HepG2 (cell line): ENCODE data around the gene PCDHB8. TPM values are rescaled to one million over a fixed set of nuclear protein-coding genes. Genes with fewer than 3 reads are reported as not detected.
"Not testable (repeated sequence)": the region's sequence is repeated elsewhere in the genome, so short reads cannot be mapped to it uniquely, and the experiment has no call there.

Source experiments
- ATAC-seq: fragments of 200-7000 bp; cut with Tn5 transposase; 3 replicates; pipeline ENCODE4 v1.9.1; 2020; ENCODE audit warnings: mild to moderate bottlenecking, moderate library complexity
- BruUV-seq: library from RNA; stranded (reverse); fragments of 400-500 nt; replicated peaks from 2 replicates; lab custom pipeline; 2021; lab: Mats Ljungman, UMichigan
- CTCF ChIA-PET: fragments of 300-600 bp; formaldehyde crosslinking; extraction: SDS; loops from one replicate; lab custom pipeline; 2021; ENCODE audit warnings: low total read pairs, inconsistent platforms, low intra/inter-chr PET ratio; lab: Yijun Ruan, JAX
- POLR2A ChIA-PET: fragments of 350-600 bp; sonication (Branson Sonifier 250); formaldehyde crosslinking; loops from one replicate; lab custom pipeline; 2020; ENCODE audit warnings: antibody characterized with exemption, inconsistent platforms; lab: Yijun Ruan, JAX
- DNase-seq: peaks from one replicate; pipeline ENCODE4 v3.0.0-alpha.2; 2015; ENCODE audit warnings: low spot score
- FAIRE-seq: peaks from 3 replicates; lab custom pipeline; 2011; peaks lifted over from hg19 to GRCh38; lab: Jason Lieb, UNC
- H2AFZ ChIP-seq: one replicate; pipeline ENCODE4 v1.6.1; 2011; ENCODE audit warnings: low read length, inconsistent platforms
- H3K27ac ChIP-seq: fragments of 300-600 bp; 3 replicates; pipeline ENCODE4 v1.8.0; 2011; ENCODE audit warnings: mixed run types, mild to moderate bottlenecking, mixed read lengths, low read length, inconsistent platforms; ENCODE audit not compliant: insufficient read depth; ENCODE audit errors: extremely low read length
- H3K27me3 ChIP-seq, 2 experiments: fragments of 200-600 bp in 1 of 2; 2 replicates in 1 of 2; 3 replicates in 1 of 2; pipeline versions ENCODE4 v1.6.0 to v1.8.0; 2011; ENCODE audit warnings: low read length in 2 of 2, mild to moderate bottlenecking in 2 of 2, moderate library complexity in 2 of 2, inconsistent platforms in 1 of 2; ENCODE audit not compliant: insufficient read depth in 2 of 2, control insufficient read depth in 1 of 2
- H3K36me3 ChIP-seq, 2 experiments: fragments of 200-600 bp in 1 of 2; replicated peaks in 1 of 2; 2 replicates in 1 of 2; 3 replicates in 1 of 2; pipeline versions ENCODE4 v1.5.1 to v1.8.0; 2011; ENCODE audit warnings: low read length in 2 of 2, inconsistent platforms in 1 of 2; ENCODE audit not compliant: insufficient read depth in 2 of 2, control insufficient read depth in 1 of 2
- H3K4me1 ChIP-seq: 2 replicates; pipeline ENCODE4 v1.5.1; 2012; ENCODE audit warnings: low read length, inconsistent platforms; ENCODE audit not compliant: insufficient read depth
- H3K4me2 ChIP-seq: 2 replicates; pipeline ENCODE4 v1.6.0; 2011; ENCODE audit warnings: low read depth, low read length, inconsistent platforms
- H3K4me3 ChIP-seq, 3 experiments: fragments of 200-600 bp in 1 of 3; sonication (generic), shearing (Covaris generic) in 1 of 3; replicated peaks in 1 of 3; 2 replicates each; pipeline ENCODE4 v1.5.1; 2011 to 2016; ENCODE audit warnings: low read length in 3 of 3, inconsistent platforms in 2 of 3, low read depth in 2 of 3, mild to moderate bottlenecking in 2 of 3, control low read depth in 1 of 3, mixed read lengths in 1 of 3; ENCODE audit not compliant: insufficient read depth in 1 of 3
- H3K79me2 ChIP-seq: one replicate; pipeline ENCODE4 v1.6.1; 2011; ENCODE audit warnings: low read length, inconsistent platforms; ENCODE audit not compliant: insufficient read depth
- H3K9ac ChIP-seq: 2 replicates; pipeline ENCODE4 v1.6.0; 2011; ENCODE audit warnings: mild to moderate bottlenecking, low read depth, low read length, inconsistent platforms; ENCODE audit not compliant: insufficient read depth
- H3K9me3 ChIP-seq: 2 replicates; pipeline ENCODE4 v1.5.1; 2012; ENCODE audit warnings: mild to moderate bottlenecking, low read length
- H4K20me1 ChIP-seq: 2 replicates; pipeline ENCODE4 v1.6.0; 2011; ENCODE audit warnings: inconsistent platforms, mild to moderate bottlenecking, low read length, moderate library complexity; ENCODE audit not compliant: insufficient read depth
- STAG1 ChIP-seq: sonication (generic); formaldehyde crosslinking; IDR thresholded peaks from 2 replicates; pipeline ENCODE4 v1.4.0; 2020; ENCODE audit warnings: missing genetic modification reagents
- WGBS: methylation state at CpG from one replicate; pipeline ENCODE4 v1.1.6; 2017; ENCODE audit warnings: low lambda C conversion rate; 5-methylcytosine and 5-hydroxymethylcytosine counted together
- in situ Hi-C: cut with HindIII; loops from 2 replicates; pipeline ENCODE4 v1.10.0; 2017; ENCODE audit warnings: low pct_unique_long_range_greater_than_20kb; ENCODE audit not compliant: extremely low pct_ligation_motif_present
- intact Hi-C: fragments of 100-400 bp; cut with micrococcal nuclease; formaldehyde crosslinking; loops from one replicate; pipeline ENCODE4 v1.10.0; 2022; ENCODE audit not compliant: unreplicated experiment
- polyA plus RNA-seq, 8 experiments: library from polyadenylated mRNA; depleted of rRNA in 3 of 8; stranded (reverse) in 7 of 8; unstranded in 1 of 8; fragments of >200 nt; fragmentation: Illumina TruSeq in 4 of 8; extraction: Trizol in 4 of 8; gene quantifications; 2 replicates each; pipeline versions ENCODE4 v1.2.1 to v1.2.3, GENCODE V29; 2011 to 2016; ENCODE audit warnings: low read depth in 4 of 8, missing spikeins in 1 of 8, mixed read lengths in 1 of 8; ENCODE audit not compliant: insufficient read depth in 1 of 8
- total RNA-seq, 5 experiments: library from RNA; depleted of rRNA; stranded (reverse); fragments of >200 nt; fragmentation: Illumina TruSeq; extraction: Trizol; gene quantifications; 2 replicates each; pipeline ENCODE4 v1.2.3, GENCODE V29; 2016; ENCODE audit warnings: low read depth in 1 of 5
- TF ChIP-seq, protein P1 (sequence below): sonication (generic); formaldehyde crosslinking; IDR thresholded peaks from 2 replicates; pipeline ENCODE4 v1.5.0; 2020; ENCODE audit warnings: mild to moderate bottlenecking, missing genetic modification reagents, moderate library complexity
- TF ChIP-seq, protein P2 (sequence below): IDR thresholded peaks from 2 replicates; pipeline ENCODE4 v1.6.1; 2012; ENCODE audit warnings: low read depth, low read length, improper control_type of control experiment
- TF ChIP-seq, protein P3 (sequence below): sonication (generic); formaldehyde crosslinking; IDR thresholded peaks from 2 replicates; pipeline ENCODE4 v1.8.0; 2022; ENCODE audit warnings: missing genetic modification reagents, mild to moderate bottlenecking, inconsistent platforms, borderline replicate concordance

PCDHB8 gene
- total and polyA plus RNA-seq, 2 of the 13 experiments (the other 11 are each of a cell fraction or from before 2014, with no cell fraction given), result 0.26 to 0.82 TPM

DNA sequence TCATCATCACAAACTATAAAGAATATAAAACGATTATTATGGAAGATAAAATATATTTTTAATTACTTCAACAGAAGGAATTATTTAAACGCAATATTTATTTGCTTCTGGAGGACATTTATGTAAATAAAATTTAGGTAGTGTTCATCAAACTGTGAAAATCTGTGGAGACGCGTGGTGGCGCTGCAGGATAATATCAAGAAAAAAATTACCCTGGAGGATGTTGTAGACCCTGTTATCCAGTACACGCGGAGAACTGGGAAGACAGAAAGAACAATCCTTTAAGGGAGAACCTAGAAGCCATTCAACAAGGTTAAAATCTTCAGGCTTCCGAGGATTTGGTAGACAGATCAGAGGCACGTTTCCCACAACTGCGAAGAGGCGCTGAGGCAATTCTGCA lies 30.9 kb downstream of the PCDHB8 start, which contains the start of gene PCDHB12:
TSS of gene PCDHB12 (plus strand) at position 242 of the 400 bp plus-strand sequence. CDS start 189 bp downstream, outside the sequence.
- ATAC-seq (peak; percentile 37; the same call in 2 of the 3 replicates), DNase-seq (peak; percentile 12), FAIRE-seq (no peak)
- no TSS peak for BruUV-seq
- Histone ChIP-seq H3K9me3 (no peaks in the 10 kb centered on the region), H3K27ac (no peak within 1 kb of the TSS), H3K4me1 (peaks cover 9% of the 10 kb centered on the region; the same call in 1 of the 2 replicates), H2AFZ (no peak within 1 kb of the TSS), H4K20me1 (no peaks in the 10 kb centered on the region), H3K4me2 (peak within 1 kb of the TSS; percentile 51), H3K79me2 (no peaks in the 10 kb centered on the region), H3K27me3 (no peaks in the 10 kb centered on the region), H3K9ac (no peak within 1 kb of the TSS), H3K4me3 (no peak within 1 kb of the TSS), H3K36me3 (no peaks in the 10 kb centered on the region)
- CTCF ChIA-PET, result interaction anchor here (1.1 to 1.3 kb wide), 2 partner anchors 349 to 356 kb away, joined by 3 to 4 read pairs; no protein-coding TSS in a partner anchor
- TF ChIP-seq, protein P1, sequence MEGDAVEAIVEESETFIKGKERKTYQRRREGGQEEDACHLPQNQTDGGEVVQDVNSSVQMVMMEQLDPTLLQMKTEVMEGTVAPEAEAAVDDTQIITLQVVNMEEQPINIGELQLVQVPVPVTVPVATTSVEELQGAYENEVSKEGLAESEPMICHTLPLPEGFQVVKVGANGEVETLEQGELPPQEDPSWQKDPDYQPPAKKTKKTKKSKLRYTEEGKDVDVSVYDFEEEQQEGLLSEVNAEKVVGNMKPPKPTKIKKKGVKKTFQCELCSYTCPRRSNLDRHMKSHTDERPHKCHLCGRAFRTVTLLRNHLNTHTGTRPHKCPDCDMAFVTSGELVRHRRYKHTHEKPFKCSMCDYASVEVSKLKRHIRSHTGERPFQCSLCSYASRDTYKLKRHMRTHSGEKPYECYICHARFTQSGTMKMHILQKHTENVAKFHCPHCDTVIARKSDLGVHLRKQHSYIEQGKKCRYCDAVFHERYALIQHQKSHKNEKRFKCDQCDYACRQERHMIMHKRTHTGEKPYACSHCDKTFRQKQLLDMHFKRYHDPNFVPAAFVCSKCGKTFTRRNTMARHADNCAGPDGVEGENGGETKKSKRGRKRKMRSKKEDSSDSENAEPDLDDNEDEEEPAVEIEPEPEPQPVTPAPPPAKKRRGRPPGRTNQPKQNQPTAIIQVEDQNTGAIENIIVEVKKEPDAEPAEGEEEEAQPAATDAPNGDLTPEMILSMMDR (CRISPR knock-in tag), result peak; percentile 44
- TF ChIP-seq, protein P2, sequence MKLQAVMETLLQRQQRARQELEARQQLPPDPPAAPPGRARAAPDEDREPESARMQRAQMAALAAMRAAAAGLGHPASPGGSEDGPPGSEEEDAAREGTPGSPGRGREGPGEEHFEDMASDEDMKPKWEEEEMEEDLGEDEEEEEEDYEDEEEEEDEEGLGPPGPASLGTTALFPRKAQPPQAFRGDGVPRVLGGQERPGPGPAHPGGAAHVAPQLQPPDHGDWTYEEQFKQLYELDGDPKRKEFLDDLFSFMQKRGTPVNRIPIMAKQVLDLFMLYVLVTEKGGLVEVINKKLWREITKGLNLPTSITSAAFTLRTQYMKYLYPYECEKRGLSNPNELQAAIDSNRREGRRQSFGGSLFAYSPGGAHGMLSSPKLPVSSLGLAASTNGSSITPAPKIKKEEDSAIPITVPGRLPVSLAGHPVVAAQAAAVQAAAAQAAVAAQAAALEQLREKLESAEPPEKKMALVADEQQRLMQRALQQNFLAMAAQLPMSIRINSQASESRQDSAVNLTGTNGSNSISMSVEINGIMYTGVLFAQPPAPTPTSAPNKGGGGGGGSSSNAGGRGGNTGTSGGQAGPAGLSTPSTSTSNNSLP, result peak; percentile 73; the same call in 1 of the 2 replicates
- TF ChIP-seq, protein P3, sequence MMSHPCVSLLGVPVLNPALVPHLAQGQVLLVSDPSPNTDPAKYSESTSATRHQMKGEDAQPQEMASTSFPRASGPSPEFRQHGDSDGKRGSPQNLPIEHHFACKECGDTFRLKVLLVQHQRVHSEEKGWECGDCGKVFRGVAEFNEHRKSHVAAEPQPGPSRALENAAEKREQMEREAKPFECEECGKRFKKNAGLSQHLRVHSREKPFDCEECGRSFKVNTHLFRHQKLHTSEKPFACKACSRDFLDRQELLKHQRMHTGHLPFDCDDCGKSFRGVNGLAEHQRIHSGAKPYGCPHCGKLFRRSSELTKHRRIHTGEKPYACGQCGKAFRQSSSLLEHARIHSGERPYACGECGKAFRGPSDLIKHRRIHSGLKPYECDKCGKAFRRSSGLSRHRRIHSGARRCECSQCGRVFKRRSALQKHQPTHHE, result no peak
- TF ChIP-seq STAG1 (CRISPR knock-in tag), result peak; percentile 21; the same call in 1 of the 2 replicates
- POLR2A ChIA-PET, result no interaction called here
- intact Hi-C loops, result no loop called here
- in situ Hi-C loops, result no loop called here
- 2% methylated on average over 11 of the region's 11 CpGs for WGBS

DNA sequence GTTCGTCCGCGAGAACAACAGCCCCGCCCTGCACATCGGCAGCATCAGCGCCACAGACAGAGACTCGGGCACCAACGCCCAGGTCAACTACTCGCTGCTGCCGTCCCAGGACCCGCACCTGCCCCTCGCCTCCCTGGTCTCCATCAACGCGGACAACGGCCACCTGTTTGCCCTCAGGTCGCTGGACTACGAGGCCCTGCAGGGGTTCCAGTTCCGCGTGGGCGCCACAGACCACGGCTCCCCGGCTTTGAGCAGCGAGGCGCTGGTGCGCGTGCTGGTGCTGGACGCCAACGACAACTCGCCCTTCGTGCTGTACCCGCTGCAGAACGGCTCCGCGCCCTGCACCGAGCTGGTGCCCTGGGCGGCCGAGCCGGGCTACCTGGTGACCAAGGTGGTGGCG lies 32.7 kb downstream of the PCDHB8 start:
- POLR2A ChIA-PET, H3K79me2 ChIP-seq, H3K4me2 ChIP-seq, H3K36me3 ChIP-seq, H2AFZ ChIP-seq, intact Hi-C loops, H3K9me3 ChIP-seq, in situ Hi-C loops, ATAC-seq, H3K9ac ChIP-seq, H4K20me1 ChIP-seq, CTCF ChIA-PET, BruUV-seq, H3K4me3 ChIP-seq, H3K27me3 ChIP-seq, FAIRE-seq, H3K4me1 ChIP-seq, H3K27ac ChIP-seq, DNase-seq: not testable (repeated sequence)
- WGBS, result 80% methylated on average over 26 of the region's 39 CpGs

DNA sequence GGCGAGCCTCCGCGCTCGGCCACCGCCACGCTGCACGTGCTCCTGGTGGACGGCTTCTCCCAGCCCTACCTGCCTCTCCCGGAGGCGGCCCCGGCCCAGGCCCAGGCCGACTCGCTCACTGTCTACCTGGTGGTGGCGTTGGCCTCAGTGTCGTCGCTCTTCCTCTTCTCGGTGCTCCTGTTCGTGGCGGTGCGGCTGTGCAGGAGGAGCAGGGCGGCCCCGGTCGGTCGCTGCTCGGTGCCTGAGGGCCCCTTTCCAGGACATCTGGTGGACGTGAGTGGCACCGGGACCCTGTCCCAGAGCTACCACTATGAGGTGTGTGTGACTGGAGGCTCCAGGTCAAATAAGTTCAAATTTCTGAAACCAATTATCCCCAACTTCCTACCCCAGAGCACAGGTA lies 33.3 kb downstream of the PCDHB8 start:
- H3K4me1 ChIP-seq, H3K4me2 ChIP-seq, H4K20me1 ChIP-seq, POLR2A ChIA-PET, in situ Hi-C loops, intact Hi-C loops, DNase-seq, H3K27me3 ChIP-seq, FAIRE-seq, H3K4me3 ChIP-seq, H3K9ac ChIP-seq, H3K79me2 ChIP-seq, H3K27ac ChIP-seq, H3K9me3 ChIP-seq, H3K36me3 ChIP-seq, BruUV-seq, ATAC-seq, H2AFZ ChIP-seq, CTCF ChIA-PET: not testable (repeated sequence)
- 55% methylated on average over 22 of the region's 27 CpGs for WGBS
